Kidney tubule cell (primary cell): ENCODE results near the gene BBS1.
"Not testable (repeated sequence)": the region's sequence is repeated elsewhere in the genome, so short reads cannot be mapped to it uniquely, and the experiment has no call there.

Experiments
- DNase-seq: peaks from one replicate; pipeline ENCODE4 v3.0.0-alpha.2; 2018; ENCODE audit warnings: low spot score

BBS1 gene

GRCh38 chr11:66579017-66579606, 68.7 kb downstream of the BBS1 start:
- peak; percentile 65 for DNase-seq

- no peak for DNase-seq
Observed at GRCh38 chr11:66580803-66581202, 70.4 kb downstream of the BBS1 start.

- DNase-seq: no peak
Observed at GRCh38 chr11:66581261-66581660, 70.8 kb downstream of the BBS1 start.

- not testable (repeated sequence) for DNase-seq
Observed at GRCh38 chr11:66582565-66583147, 72.2 kb downstream of the BBS1 start.
